Psoas muscle (tissue), 8 donors: Measurements from ENCODE around the gene DMXL2. TPM values are rescaled to one million over a fixed set of nuclear protein-coding genes. Genes with fewer than 3 reads are reported as not detected.
"Not testable (repeated sequence)": the region's sequence is repeated elsewhere in the genome, so short reads cannot be mapped to it uniquely, and the experiment has no call there.

Experiments used
- ATAC-seq, 4 donors: fragments of 200-7000 bp; cut with Tn5 transposase; one replicate each; pipeline ENCODE4 v1.9.1; 2020; ENCODE audit warnings: moderate library complexity in 3 of 4, mild to moderate bottlenecking in 2 of 4
- DNase-seq, 2 donors: peaks; one replicate each; pipeline ENCODE4 v3.0.0-alpha.2; 2020
- H3K27ac ChIP-seq: fragments of 200-600 bp; one replicate; pipeline ENCODE4 v1.8.0; 2022
- H3K27me3 ChIP-seq, 3 donors: fragments of 200-600 bp in 1 of 3; one replicate each; pipeline versions ENCODE4 v1.6.1 to v1.8.0; 2013 to 2022; ENCODE audit warnings: low read length in 2 of 3, mild to moderate bottlenecking in 2 of 3, moderate library complexity in 1 of 3; ENCODE audit not compliant: insufficient read depth in 3 of 3
- H3K36me3 ChIP-seq, 2 donors: fragments of 200-600 bp in 1 of 2; one replicate each; pipeline versions ENCODE4 v1.6.1 to v1.8.0; 2013 to 2022; ENCODE audit warnings: low read depth in 1 of 2, mild to moderate bottlenecking in 1 of 2, moderate library complexity in 1 of 2; ENCODE audit not compliant: insufficient read depth in 1 of 2
- H3K4me1 ChIP-seq: fragments of 200-600 bp; one replicate; pipeline ENCODE4 v1.8.0; 2022
- H3K4me3 ChIP-seq: fragments of 200-600 bp; one replicate; pipeline ENCODE4 v1.8.0; 2022; ENCODE audit warnings: mild to moderate bottlenecking
- H3K9me3 ChIP-seq: fragments of 200-600 bp; one replicate; pipeline ENCODE4 v1.8.0; 2022
- WGBS, 3 donors: extraction: QIAGEN DNeasy Blood & Tissue Kit; methylation state at CpG; one replicate each; pipeline versions ENCODE4 v1.1.6 to v1.1.7; 2013; 5-methylcytosine and 5-hydroxymethylcytosine counted together
- intact Hi-C, 2 donors: fragments of 100-400 bp; cut with DNase I; formaldehyde crosslinking; loops; one replicate each; pipeline versions ENCODE4 v1.11.0 to v1.14.2; 2022
- polyA plus RNA-seq, 3 donors: library from polyadenylated mRNA; stranded (reverse); fragments of 200-250 nt; gene quantifications; one replicate each; pipeline ENCODE4 v1.2.3, GENCODE V29; 2013
- total RNA-seq, 4 donors: library from RNA; stranded (reverse); fragmentation: NEBNext Ultra II Directional in 2 of 4; extraction: Animal tissue kit (Norgen Biotek cat#: 25700) in 2 of 4; gene quantifications; one replicate each; pipeline versions ENCODE4 v1.2.1 to v1.2.4, GENCODE V29; 2021 to 2023
- TF ChIP-seq, protein P1 (sequence below): fragments of 200-600 bp; IDR thresholded peaks from one replicate; pipeline ENCODE4 v1.8.0; 2022; ENCODE audit warnings: antibody characterized with exemption
- donor health status: healthy with polysubstance abuse.
- donor health status: DM: no; HTN: no; CAD: no; lungs with moderate emphysema.
- donor health status: Bipolar disorder and iron deficiency.
- donor health status: healthy.
- donor health status: DM: yes; HTN: yes; CAD: no.
- donor health status: DM: no; HTN: no; CAD: no.
- donor health status: DM: no; HTN: no; CAD: no.
- donor health status: DM: yes; HTN: yes; CAD: no.

Gene DMXL2
- total and polyA plus RNA-seq, 7 donors: 1.9 to 8.0 (median 3.1) TPM

DNA sequence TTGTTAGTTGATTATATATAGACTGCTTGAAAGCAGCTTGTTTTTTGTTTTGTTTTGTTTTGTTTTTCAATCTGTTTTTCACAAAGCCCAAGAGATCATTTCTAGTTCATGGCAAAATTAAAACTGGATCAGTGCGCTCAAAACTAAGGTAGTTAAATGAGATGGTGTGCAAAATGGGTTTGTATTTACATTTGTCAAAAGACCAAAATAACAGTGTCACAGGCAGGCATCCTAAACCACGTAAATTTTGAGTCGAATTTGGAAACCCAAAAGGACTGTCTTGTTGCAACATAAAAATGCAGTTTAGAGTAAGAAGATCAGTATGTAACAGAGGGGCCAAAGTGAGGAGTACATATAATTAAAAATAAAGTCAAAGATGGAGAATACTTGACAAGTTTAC, 2.4 kb downstream of the DMXL2 start:
- no peak for ATAC-seq
- DNase-seq: no peak
- 91 to 96% (median 93%) methylated on average over 3 of the region's 3 CpGs for WGBS, 3 donors
- H3K4me1 ChIP-seq: no peaks in the 10 kb centered on the region
- H3K27ac ChIP-seq: no peak overlapping the region
- no peaks in the 10 kb centered on the region for H3K36me3 ChIP-seq
- no peaks in the 10 kb centered on the region for H3K27me3 ChIP-seq
- no peak overlapping the region for H3K4me3 ChIP-seq
- H3K9me3 ChIP-seq: no peaks in the 10 kb centered on the region
- intact Hi-C loops: no loop called here
- TF ChIP-seq, protein P1, sequence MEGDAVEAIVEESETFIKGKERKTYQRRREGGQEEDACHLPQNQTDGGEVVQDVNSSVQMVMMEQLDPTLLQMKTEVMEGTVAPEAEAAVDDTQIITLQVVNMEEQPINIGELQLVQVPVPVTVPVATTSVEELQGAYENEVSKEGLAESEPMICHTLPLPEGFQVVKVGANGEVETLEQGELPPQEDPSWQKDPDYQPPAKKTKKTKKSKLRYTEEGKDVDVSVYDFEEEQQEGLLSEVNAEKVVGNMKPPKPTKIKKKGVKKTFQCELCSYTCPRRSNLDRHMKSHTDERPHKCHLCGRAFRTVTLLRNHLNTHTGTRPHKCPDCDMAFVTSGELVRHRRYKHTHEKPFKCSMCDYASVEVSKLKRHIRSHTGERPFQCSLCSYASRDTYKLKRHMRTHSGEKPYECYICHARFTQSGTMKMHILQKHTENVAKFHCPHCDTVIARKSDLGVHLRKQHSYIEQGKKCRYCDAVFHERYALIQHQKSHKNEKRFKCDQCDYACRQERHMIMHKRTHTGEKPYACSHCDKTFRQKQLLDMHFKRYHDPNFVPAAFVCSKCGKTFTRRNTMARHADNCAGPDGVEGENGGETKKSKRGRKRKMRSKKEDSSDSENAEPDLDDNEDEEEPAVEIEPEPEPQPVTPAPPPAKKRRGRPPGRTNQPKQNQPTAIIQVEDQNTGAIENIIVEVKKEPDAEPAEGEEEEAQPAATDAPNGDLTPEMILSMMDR: no peak

DNA sequence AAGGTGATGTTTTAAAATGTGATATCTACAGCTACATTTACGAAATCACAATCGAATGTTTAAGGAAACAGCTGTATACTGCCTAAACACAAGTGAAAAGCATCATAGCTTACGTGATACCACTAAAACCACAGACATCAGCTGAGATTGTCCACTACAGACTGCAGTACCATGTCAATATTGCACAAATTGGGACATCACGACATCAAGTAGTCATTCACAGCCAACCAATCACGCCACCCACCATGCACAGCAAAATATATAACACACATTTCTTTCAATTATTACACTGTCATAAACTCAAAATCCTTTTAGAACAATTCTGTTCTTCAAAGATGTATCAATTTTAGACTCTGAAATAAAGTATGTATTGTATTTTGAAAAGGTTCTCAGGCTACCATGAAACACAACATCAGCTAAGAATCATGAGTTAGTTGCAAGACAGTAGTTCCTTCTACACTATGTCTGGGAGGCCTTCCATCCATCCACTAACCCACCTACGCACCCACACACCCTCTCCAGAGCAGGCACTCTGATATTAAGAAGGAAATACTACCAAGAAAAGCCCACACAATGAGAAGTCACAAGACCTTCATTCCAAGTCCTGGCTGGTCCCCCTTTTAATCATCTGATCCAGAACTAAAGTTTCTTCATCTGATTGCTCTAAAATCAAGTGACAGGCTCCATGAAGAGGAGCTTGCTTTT, 3.1 kb downstream of the DMXL2 start:
- Histone ChIP-seq H3K4me1 (no peaks in the 10 kb centered on the region), H3K27ac (no peak overlapping the region), H3K36me3 (no peaks in the 10 kb centered on the region), H3K9me3 (no peaks in the 10 kb centered on the region), H3K27me3 (no peaks in the 10 kb centered on the region), H3K4me3 (no peak overlapping the region)
- WGBS, 3 donors: 92 to 95% (median 93%) methylated on average over 6 of the region's 6 CpGs
- ATAC-seq: no peak
- TF ChIP-seq, protein P1: no peak
- intact Hi-C loops: no loop called here
- no peak for DNase-seq

DNA sequence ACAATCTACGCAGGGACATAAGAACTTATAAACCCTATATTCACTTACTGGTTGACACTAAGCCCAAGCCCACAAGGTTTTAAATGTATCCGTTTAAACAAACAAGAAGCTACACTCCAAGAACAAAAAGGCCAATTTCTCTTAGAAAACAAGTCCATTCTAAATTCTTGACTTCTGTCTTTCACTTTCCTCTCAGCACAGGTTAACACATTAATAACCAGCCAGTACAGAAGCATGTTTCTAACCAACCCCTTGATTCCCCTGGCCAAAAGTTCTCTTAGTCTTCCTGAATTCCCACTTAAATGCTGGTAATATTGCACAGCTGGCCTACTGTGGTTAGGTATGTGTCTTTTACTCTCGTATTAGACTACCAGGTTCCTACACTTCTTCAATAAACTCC, 4.7 kb downstream of the DMXL2 start:
- WGBS, 3 donors: 67 to 96% (median 82%) methylated on average over 3 of the region's 3 CpGs
- Histone ChIP-seq H3K27me3 (no peaks in the 10 kb centered on the region), H3K9me3 (no peaks in the 10 kb centered on the region), H3K4me3 (no peak overlapping the region), H3K27ac (no peak overlapping the region), H3K4me1 (no peaks in the 10 kb centered on the region), H3K36me3 (no peaks in the 10 kb centered on the region)
- TF ChIP-seq, protein P1: no peak
- intact Hi-C loops: no loop called here
- DNase-seq: no peak
- no peak for ATAC-seq

DNA sequence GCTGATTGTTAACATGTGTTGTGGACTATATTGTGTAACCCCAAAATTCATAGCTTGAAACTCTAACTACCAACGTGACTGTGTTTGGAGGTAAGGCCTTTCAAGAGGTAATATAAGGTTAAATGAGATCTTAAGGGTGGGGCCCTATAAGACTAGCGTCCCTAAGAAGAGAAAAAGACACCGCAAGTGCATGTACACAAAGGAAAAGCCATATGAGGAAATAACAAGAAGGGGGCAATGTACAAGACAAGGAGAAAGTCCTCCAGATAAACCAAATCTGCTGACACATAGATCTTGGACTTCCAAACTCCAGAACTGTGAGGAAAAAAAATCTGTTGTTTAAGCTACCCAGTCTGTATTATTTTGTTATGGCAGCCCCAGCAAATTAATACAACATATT, 8.6 kb downstream of the DMXL2 start:
- H3K4me3 ChIP-seq: no peak overlapping the region
- 92 to 95% (median 93%) methylated on average over 3 of the region's 3 CpGs for WGBS, 3 donors
- TF ChIP-seq, protein P1: no peak
- H3K4me1 ChIP-seq: no peaks in the 10 kb centered on the region
- H3K36me3 ChIP-seq: no peaks in the 10 kb centered on the region
- ATAC-seq (no peak), DNase-seq (no peak)
- no peak overlapping the region for H3K27ac ChIP-seq
- H3K27me3 ChIP-seq: no peaks in the 10 kb centered on the region
- intact Hi-C loops: no loop called here
- no peaks in the 10 kb centered on the region for H3K9me3 ChIP-seq

DNA sequence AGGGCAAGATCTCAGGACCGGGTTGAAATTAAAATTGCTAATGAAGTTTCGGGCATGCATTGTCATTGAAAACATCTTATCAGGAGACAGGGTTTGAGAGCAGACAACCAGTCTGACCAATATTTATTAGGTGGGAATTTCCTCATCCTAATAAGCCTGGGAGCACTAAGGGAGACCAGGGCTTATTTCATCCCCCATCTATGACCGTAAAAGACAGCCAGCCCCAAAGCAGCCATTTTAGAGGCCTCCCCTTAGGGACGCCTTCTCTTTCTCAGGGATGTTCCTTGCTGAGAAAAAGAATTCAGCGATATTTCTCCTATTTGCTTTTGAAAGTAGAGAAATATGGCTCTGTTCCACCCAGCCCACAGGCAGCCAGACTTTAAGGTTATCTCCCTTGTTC, 9.9 kb downstream of the DMXL2 start:
- intact Hi-C loops, H3K4me1 ChIP-seq, H3K36me3 ChIP-seq, H3K27ac ChIP-seq, H3K9me3 ChIP-seq, H3K27me3 ChIP-seq, H3K4me3 ChIP-seq, ATAC-seq, DNase-seq: not testable (repeated sequence)
- 91 to 96% (median 95%) methylated on average over 5 of the region's 5 CpGs for WGBS, 3 donors

DNA sequence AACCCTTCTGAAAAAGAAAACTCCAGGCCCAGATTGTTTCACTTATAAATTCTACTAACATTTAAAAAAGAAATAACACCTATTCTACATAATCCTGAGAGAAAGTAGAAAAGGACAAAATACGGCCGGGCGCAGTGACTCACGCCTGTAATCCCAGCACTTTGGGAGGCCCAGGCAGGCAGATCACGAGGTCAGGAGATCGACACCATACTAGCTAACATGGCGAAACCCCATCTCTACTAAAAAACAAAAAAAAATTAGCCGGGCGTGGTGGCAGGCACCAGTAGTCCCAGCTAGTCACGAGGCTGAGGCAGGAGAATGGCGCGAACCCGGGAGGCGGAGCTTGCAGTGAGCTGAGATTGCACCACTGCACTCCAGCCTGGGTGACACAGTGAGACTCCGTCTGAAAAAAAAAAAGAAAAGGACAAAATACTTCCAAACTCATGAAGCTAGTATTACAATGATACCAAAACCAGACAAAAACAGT, 19.1 kb downstream of the DMXL2 start:
- H3K27ac ChIP-seq, H3K27me3 ChIP-seq, H3K36me3 ChIP-seq, ATAC-seq, H3K4me3 ChIP-seq, H3K4me1 ChIP-seq, DNase-seq, H3K9me3 ChIP-seq, intact Hi-C loops: not testable (repeated sequence)
- 93 to 96% (median 94%) methylated on average over 15 of the region's 15 CpGs for WGBS, 3 donors
